ENCODE results near the gene ESRRA.
A peak's percentile ranks its signal among the peaks of the same experiment; 100 is the strongest.

ESRRA gene

GRCh38 chr11:64358907-64359711 lies 53.8 kb downstream of the ESRRA start, which contains the start of gene RPS6KA4:
Gene RPS6KA4, plus strand, starts transcription at chr11:64359162. Its CDS starts 74 bp downstream, at chr11:64359236.
- Histone ChIP-seq H3K4me3 (IDR thresholded peaks at IDR 0.05; ENCODE audit: insufficient read depth, low read depth, low read length) (no peak within 1 kb of the TSS), H3K27ac (no peak within 1 kb of the TSS), H2AFZ (ENCODE audit: low read depth) (peak within 1 kb of the TSS; percentile 87), H3K27me3 (ENCODE audit: insufficient read depth, low read depth) (no peaks in the 10 kb centered on the region), H4K20me1 (ENCODE audit: insufficient read depth) (no peaks in the 10 kb centered on the region), H3K36me3 (ENCODE audit: insufficient read depth) (peaks cover 5% of the 10 kb centered on the region; the same call in 1 of the 2 replicates), H3K9ac (peak within 1 kb of the TSS; percentile 74; the same call in 1 of the 2 replicates), H3K4me2 (peak within 1 kb of the TSS; percentile 93), H3K4me1 (ENCODE audit: low read depth, poor library complexity, severe bottlenecking) (peaks cover 38% of the 10 kb centered on the region), H3K79me2 (ENCODE audit: insufficient read depth, low read depth) (no peaks in the 10 kb centered on the region)
- TF ChIP-seq CTCF (conservative IDR thresholded peaks at IDR 0.05; ENCODE audit: low read depth, low read length): no peak

GRCh38 chr11:64359712-64360445 lies 54.6 kb downstream of the ESRRA start:
- Histone ChIP-seq H3K4me1 (ENCODE audit: low read depth, poor library complexity, severe bottlenecking) (peaks cover 38% of the 10 kb centered on the region), H3K27ac (no peak overlapping the region), H4K20me1 (ENCODE audit: insufficient read depth) (no peaks in the 10 kb centered on the region), H2AFZ (ENCODE audit: low read depth) (peak overlapping the region; percentile 87), H3K4me3 (IDR thresholded peaks at IDR 0.05; ENCODE audit: insufficient read depth, low read depth, low read length) (no peak overlapping the region), H3K79me2 (ENCODE audit: insufficient read depth, low read depth) (no peaks in the 10 kb centered on the region), H3K4me2 (peak overlapping the region; percentile 93), H3K36me3 (ENCODE audit: insufficient read depth) (peaks cover 5% of the 10 kb centered on the region; the same call in 1 of the 2 replicates), H3K9ac (peak overlapping the region; percentile 74; the same call in 1 of the 2 replicates), H3K27me3 (ENCODE audit: insufficient read depth, low read depth) (no peaks in the 10 kb centered on the region)
- TF ChIP-seq CTCF (conservative IDR thresholded peaks at IDR 0.05; ENCODE audit: low read depth, low read length): no peak

- Histone ChIP-seq H2AFZ (ENCODE audit: low read depth) (no peak overlapping the region), H3K4me2 (no peak overlapping the region; the same call in 1 of the 2 replicates), H3K27me3 (ENCODE audit: insufficient read depth, low read depth) (no peaks in the 10 kb centered on the region), H3K79me2 (ENCODE audit: insufficient read depth, low read depth) (no peaks in the 10 kb centered on the region), H3K9ac (no peak overlapping the region), H3K4me3 (IDR thresholded peaks at IDR 0.05; ENCODE audit: insufficient read depth, low read depth, low read length) (no peak overlapping the region), H3K27ac (no peak overlapping the region), H3K36me3 (ENCODE audit: insufficient read depth) (peaks cover 5% of the 10 kb centered on the region; the same call in 1 of the 2 replicates), H3K4me1 (ENCODE audit: low read depth, poor library complexity, severe bottlenecking) (peaks cover 38% of the 10 kb centered on the region), H4K20me1 (ENCODE audit: insufficient read depth) (no peaks in the 10 kb centered on the region)
- TF ChIP-seq CTCF (conservative IDR thresholded peaks at IDR 0.05; ENCODE audit: low read depth, low read length): no peak
These were observed 55.2 kb downstream of the ESRRA start for GRCh38 chr11:64360448-64360921.

- Histone ChIP-seq H3K9ac (no peak overlapping the region), H2AFZ (ENCODE audit: low read depth) (no peak overlapping the region), H3K27ac (no peak overlapping the region), H3K79me2 (ENCODE audit: insufficient read depth, low read depth) (no peaks in the 10 kb centered on the region), H3K4me2 (no peak overlapping the region), H3K4me3 (IDR thresholded peaks at IDR 0.05; ENCODE audit: insufficient read depth, low read depth, low read length) (no peak overlapping the region), H3K36me3 (ENCODE audit: insufficient read depth) (peaks cover 5% of the 10 kb centered on the region; the same call in 1 of the 2 replicates), H3K27me3 (ENCODE audit: insufficient read depth, low read depth) (no peaks in the 10 kb centered on the region), H3K4me1 (ENCODE audit: low read depth, poor library complexity, severe bottlenecking) (peaks cover 38% of the 10 kb centered on the region), H4K20me1 (ENCODE audit: insufficient read depth) (no peaks in the 10 kb centered on the region)
- no peak for TF ChIP-seq CTCF (conservative IDR thresholded peaks at IDR 0.05; ENCODE audit: low read depth, low read length)
These were observed 56.3 kb downstream of the ESRRA start for GRCh38 chr11:64361659-64362058.
